SU-DHL-6 (cell line): Measurements from ENCODE around the gene ARAF.

Source experiments
- H2AFZ ChIP-seq: fragments of 200-600 bp; sonication (generic); 2 replicates; pipeline ENCODE4 v1.6.1; 2014; ENCODE audit warnings: low read depth, mild to moderate bottlenecking, moderate library complexity, mixed read lengths, antibody characterized with exemption, low read length; ENCODE audit not compliant: severe bottlenecking
- H3F3A ChIP-seq: fragments of 200-600 bp; shearing (Covaris generic); 2 replicates; pipeline ENCODE4 v1.6.0; 2016; ENCODE audit warnings: antibody characterized with exemption, mild to moderate bottlenecking; ENCODE audit not compliant: insufficient read depth
- H3K27ac ChIP-seq: fragments of 200-600 bp; sonication (generic); 2 replicates; pipeline ENCODE4 v1.5.1; 2016; ENCODE audit warnings: low read depth, mild to moderate bottlenecking, low read length, moderate library complexity, mixed read lengths
- H3K27me3 ChIP-seq: fragments of 200-600 bp; sonication (generic), shearing (Covaris generic); 2 replicates; pipeline ENCODE4 v1.6.0; 2014; ENCODE audit warnings: mild to moderate bottlenecking, low read length
- H3K36me3 ChIP-seq: fragments of 200-600 bp; sonication (generic); 2 replicates; pipeline ENCODE4 v1.6.1; 2014; ENCODE audit warnings: mild to moderate bottlenecking, low read length, mixed read lengths
- H3K4me2 ChIP-seq: fragments of 300-600, 200-600 bp; shearing (Covaris generic), sonication (generic); 2 replicates; pipeline ENCODE4 v1.6.0; 2014; ENCODE audit warnings: low read length, low read depth, mild to moderate bottlenecking; ENCODE audit not compliant: poor library complexity, severe bottlenecking
- H3K4me3 ChIP-seq: fragments of 200-600 bp; sonication (generic); 2 replicates; pipeline ENCODE4 v1.5.1; 2014; ENCODE audit warnings: antibody characterized with exemption, low read length, mild to moderate bottlenecking, mixed read lengths; ENCODE audit not compliant: insufficient read depth, poor library complexity, severe bottlenecking
- H3K79me2 ChIP-seq: fragments of 200-600 bp; sonication (generic); 2 replicates; pipeline ENCODE4 v1.6.1; 2014; ENCODE audit warnings: mild to moderate bottlenecking, low read length, moderate library complexity; ENCODE audit not compliant: insufficient read depth
- H3K9ac ChIP-seq: fragments of 200-600 bp; sonication (generic); 2 replicates; pipeline ENCODE4 v1.7.0; 2014; ENCODE audit warnings: mild to moderate bottlenecking, low read length
- H3K9me2 ChIP-seq: fragments of 200-600 bp; sonication (generic); replicated peaks from 2 replicates; pipeline ENCODE4 v1.6.1; 2014; ENCODE audit warnings: low read length; ENCODE audit not compliant: insufficient read depth
- H3K9me3 ChIP-seq: fragments of 200-600 bp; sonication (generic); 2 replicates; pipeline ENCODE4 v1.6.1; 2014; ENCODE audit warnings: low read length, mixed read lengths; ENCODE audit not compliant: insufficient read depth
- H4K20me1 ChIP-seq: fragments of 200-600 bp; sonication (generic); 2 replicates; pipeline ENCODE4 v1.6.1; 2014; ENCODE audit warnings: low read depth, mild to moderate bottlenecking, antibody characterized with exemption, low read length, moderate library complexity, mixed read lengths
- CTCF ChIP-seq: fragments of 200-600 bp; sonication (generic); IDR thresholded peaks from one replicate; pipeline ENCODE4 v1.5.1; 2017; ENCODE audit warnings: antibody characterized with exemption, mild to moderate bottlenecking, low read length, moderate library complexity; ENCODE audit not compliant: insufficient read depth, poor library complexity, severe bottlenecking
- EZH2phosphoT487 ChIP-seq: fragments of 200-600 bp; sonication (generic), shearing (Covaris generic); conservative IDR thresholded peaks from 2 replicates; pipeline ENCODE4 v1.6.1; 2018; ENCODE audit warnings: mild to moderate bottlenecking, antibody characterized with exemption, low read length, moderate library complexity, mixed read lengths

Gene ARAF

GRCh38 chrX:47590984-47591383, 30.0 kb downstream of the ARAF start:
- Histone ChIP-seq H3F3A (no peaks in the 10 kb centered on the region), H3K4me2 (no peak overlapping the region), H3K79me2 (no peaks in the 10 kb centered on the region), H3K4me3 (no peak overlapping the region), H3K9ac (no peak overlapping the region), H3K27ac (no peak overlapping the region), H4K20me1 (no peaks in the 10 kb centered on the region), H3K9me3 (no peaks in the 10 kb centered on the region), H3K27me3 (no peaks in the 10 kb centered on the region), H3K36me3 (no peaks in the 10 kb centered on the region), H2AFZ (no peak overlapping the region), H3K9me2 (no peaks in the 10 kb centered on the region)
- TF ChIP-seq EZH2phosphoT487 = no peak
- no peak for TF ChIP-seq CTCF

GRCh38 chrX:47593522-47593921, 32.5 kb downstream of the ARAF start:
- TF ChIP-seq CTCF = no peak
- no peak for TF ChIP-seq EZH2phosphoT487
- Histone ChIP-seq H3K27me3 (no peaks in the 10 kb centered on the region), H3K9me2 (no peaks in the 10 kb centered on the region), H2AFZ (no peak overlapping the region), H3K27ac (no peak overlapping the region), H4K20me1 (no peaks in the 10 kb centered on the region), H3K4me3 (no peak overlapping the region), H3K4me2 (no peak overlapping the region), H3K79me2 (no peaks in the 10 kb centered on the region), H3K36me3 (no peaks in the 10 kb centered on the region), H3K9ac (no peak overlapping the region), H3F3A (no peaks in the 10 kb centered on the region), H3K9me3 (no peaks in the 10 kb centered on the region)

- no peak overlapping the region for H2AFZ ChIP-seq
- H3F3A ChIP-seq = no peaks in the 10 kb centered on the region
- no peaks in the 10 kb centered on the region for H3K9me2 ChIP-seq
- TF ChIP-seq EZH2phosphoT487 = no peak
- TF ChIP-seq CTCF = no peak
- no peak overlapping the region for H3K4me3 ChIP-seq
- no peak overlapping the region for H3K4me2 ChIP-seq
- no peaks in the 10 kb centered on the region for H3K79me2 ChIP-seq
- H4K20me1 ChIP-seq = no peaks in the 10 kb centered on the region
- H3K27me3 ChIP-seq = no peaks in the 10 kb centered on the region
- no peaks in the 10 kb centered on the region for H3K36me3 ChIP-seq
- H3K9ac ChIP-seq = no peak overlapping the region
- H3K9me3 ChIP-seq = no peaks in the 10 kb centered on the region
- no peak overlapping the region for H3K27ac ChIP-seq
Measured at GRCh38 chrX:47595716-47596251, 34.8 kb downstream of the ARAF start.

GRCh38 chrX:47596256-47596655, 35.3 kb downstream of the ARAF start:
- H3K27me3 ChIP-seq = no peaks in the 10 kb centered on the region
- no peaks in the 10 kb centered on the region for H3K79me2 ChIP-seq
- TF ChIP-seq CTCF (no peak), EZH2phosphoT487 (no peak)
- no peak overlapping the region for H3K9ac ChIP-seq
- no peaks in the 10 kb centered on the region for H3K36me3 ChIP-seq
- H3K4me2 ChIP-seq = no peak overlapping the region
- no peaks in the 10 kb centered on the region for H3F3A ChIP-seq
- H3K4me3 ChIP-seq = no peak overlapping the region
- H3K9me3 ChIP-seq = no peaks in the 10 kb centered on the region
- no peak overlapping the region for H2AFZ ChIP-seq
- H3K9me2 ChIP-seq = no peaks in the 10 kb centered on the region
- H4K20me1 ChIP-seq = no peaks in the 10 kb centered on the region
- H3K27ac ChIP-seq = no peak overlapping the region
